Measurements from ENCODE around the gene OOSP2. TPM values are rescaled to one million over a fixed set of nuclear protein-coding genes. Genes with fewer than 3 reads are reported as not detected.

Gene OOSP2
- total RNA-seq, 1 experiment from 2014 or later = not detected

DNA sequence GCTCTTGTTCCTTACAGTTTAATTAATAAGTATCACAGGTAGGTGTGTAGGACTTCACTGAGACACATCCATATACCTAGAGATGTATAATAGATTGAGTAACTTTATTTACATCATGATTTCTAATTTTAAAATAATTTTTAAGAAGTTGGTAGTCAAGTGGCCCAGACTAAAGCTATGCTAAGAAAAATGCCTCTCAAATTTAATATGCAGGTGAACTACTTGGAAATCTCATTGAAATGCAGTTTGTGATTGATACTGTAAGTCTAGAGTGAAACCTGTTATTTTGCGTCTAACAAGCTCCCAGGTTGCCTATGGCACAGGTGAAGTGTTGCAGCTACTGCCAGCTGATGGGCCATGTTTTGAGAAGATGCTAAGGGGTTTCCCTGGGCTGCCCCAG is 23.3 kb upstream of the OOSP2 start, which contains the start of gene OOSP4B:
Gene OOSP4B, plus strand, starts transcription at position 301 of the 400 bp plus-strand sequence.
- no peak within 1 kb of the TSS for H3T11ph ChIP-seq (ENCODE audit: low read length)
- H3K23ac ChIP-seq (ENCODE audit: insufficient read length, low read depth, low read length) = no peak within 1 kb of the TSS
- no peak within 1 kb of the TSS for H4K91ac ChIP-seq (ENCODE audit: insufficient read length, low read depth, low read length)
- H3K27ac ChIP-seq (ENCODE audit: insufficient read length, low read depth, low read length) = no peak within 1 kb of the TSS
- no peak within 1 kb of the TSS; a peak in 1 of 7 replicates for H3K27ac Mint-ChIP-seq
- H3K79me2 ChIP-seq (ENCODE audit: insufficient read depth, low read length) = no peaks in the 10 kb centered on the region
- no peak within 1 kb of the TSS for H2BK15ac ChIP-seq (ENCODE audit: low read depth, low read length)
- no peak within 1 kb of the TSS for H2AK5ac ChIP-seq (ENCODE audit: insufficient read length, low read length)
- H2BK120ac ChIP-seq (ENCODE audit: low read depth, low read length, poor library complexity, severe bottlenecking) = no peak within 1 kb of the TSS
- no peaks in the 10 kb centered on the region for H3K79me1 ChIP-seq (ENCODE audit: insufficient read depth, low read depth, low read length, poor library complexity, severe bottlenecking)
- H3K4me3 Mint-ChIP-seq = no peak within 1 kb of the TSS
- H3K14ac ChIP-seq (ENCODE audit: insufficient read depth, low read length) = no peak within 1 kb of the TSS
- no peak within 1 kb of the TSS for H4K8ac ChIP-seq (replicated peaks; ENCODE audit: insufficient read length, low read depth, low read length)
- no peak within 1 kb of the TSS for H4K5ac ChIP-seq (ENCODE audit: insufficient read length, low read depth, low read length)
- TF ChIP-seq, protein P1, sequence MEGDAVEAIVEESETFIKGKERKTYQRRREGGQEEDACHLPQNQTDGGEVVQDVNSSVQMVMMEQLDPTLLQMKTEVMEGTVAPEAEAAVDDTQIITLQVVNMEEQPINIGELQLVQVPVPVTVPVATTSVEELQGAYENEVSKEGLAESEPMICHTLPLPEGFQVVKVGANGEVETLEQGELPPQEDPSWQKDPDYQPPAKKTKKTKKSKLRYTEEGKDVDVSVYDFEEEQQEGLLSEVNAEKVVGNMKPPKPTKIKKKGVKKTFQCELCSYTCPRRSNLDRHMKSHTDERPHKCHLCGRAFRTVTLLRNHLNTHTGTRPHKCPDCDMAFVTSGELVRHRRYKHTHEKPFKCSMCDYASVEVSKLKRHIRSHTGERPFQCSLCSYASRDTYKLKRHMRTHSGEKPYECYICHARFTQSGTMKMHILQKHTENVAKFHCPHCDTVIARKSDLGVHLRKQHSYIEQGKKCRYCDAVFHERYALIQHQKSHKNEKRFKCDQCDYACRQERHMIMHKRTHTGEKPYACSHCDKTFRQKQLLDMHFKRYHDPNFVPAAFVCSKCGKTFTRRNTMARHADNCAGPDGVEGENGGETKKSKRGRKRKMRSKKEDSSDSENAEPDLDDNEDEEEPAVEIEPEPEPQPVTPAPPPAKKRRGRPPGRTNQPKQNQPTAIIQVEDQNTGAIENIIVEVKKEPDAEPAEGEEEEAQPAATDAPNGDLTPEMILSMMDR (conservative IDR thresholded peaks at IDR 0.05) = no peak
- no peak within 1 kb of the TSS for H2AFZ ChIP-seq (ENCODE audit: low read length)
- H3K27me3 ChIP-seq (ENCODE audit: insufficient read depth, low read length) = no peaks in the 10 kb centered on the region
- peaks cover 11 to 18% of the 10 kb centered on the region in 2 experiments for H3K4me1 Mint-ChIP-seq
- no peaks in the 10 kb centered on the region for H4K20me1 ChIP-seq (ENCODE audit: control insufficient read depth, insufficient read depth, insufficient read length)
- H3K4me1 ChIP-seq (ENCODE audit: insufficient read depth, low read length) = peaks cover 3% of the 10 kb centered on the region; the same call in 1 of the 2 replicates
- H2BK5ac ChIP-seq (ENCODE audit: insufficient read length, low read length) = no peak within 1 kb of the TSS
- H3K23me2 ChIP-seq (ENCODE audit: insufficient read length, low read depth, low read length, poor library complexity, severe bottlenecking) = no peaks in the 10 kb centered on the region
- H3K36me3 Mint-ChIP-seq (ENCODE audit: insufficient read depth in 1 of 3, low read depth in 3 of 3) = peaks cover 0 to 5% (median 0%) of the 10 kb centered on the region in 3 experiments; a peak in 2 of 7 replicates
- no peaks in the 10 kb centered on the region for H3K9me3 ChIP-seq (ENCODE audit: control insufficient read depth, low read depth, low read length)
- peaks cover 3 to 4% of the 10 kb centered on the region in 2 experiments; a peak in 2 of 5 replicates for H3K9me3 Mint-ChIP-seq
- H3K4me2 ChIP-seq (ENCODE audit: insufficient read depth, insufficient read length, low read length) = no peak within 1 kb of the TSS
- H3K9ac ChIP-seq (ENCODE audit: extremely low read depth, insufficient read length, low read length) = no peak within 1 kb of the TSS
- no peak within 1 kb of the TSS for H2BK20ac ChIP-seq (ENCODE audit: low read depth, low read length, poor library complexity, severe bottlenecking)
- H3K4ac ChIP-seq (ENCODE audit: low read depth, low read length) = no peak within 1 kb of the TSS
- no CpG with 5 or more reads among the region's 1 CpG for WGBS (ENCODE audit: extremely low coverage, insufficient read length, low lambda C conversion rate)
- no peak for DNase-seq
- H3K18ac ChIP-seq (ENCODE audit: insufficient read length, low read depth, low read length) = no peak within 1 kb of the TSS
- H3K56ac ChIP-seq (ENCODE audit: insufficient read length, low read depth, low read length) = no peak within 1 kb of the TSS
- no peaks in the 10 kb centered on the region for H3K27me3 Mint-ChIP-seq (ENCODE audit: low read depth)
- no peak within 1 kb of the TSS for H2BK12ac ChIP-seq (ENCODE audit: insufficient read length, low read depth, low read length)

Data from H9 (cell line).